ENCODE results near the gene PDS5A.
"Not testable (repeated sequence)": the region's sequence is repeated elsewhere in the genome, so short reads cannot be mapped to it uniquely, and the experiment has no call there.

PDS5A gene

DNA sequence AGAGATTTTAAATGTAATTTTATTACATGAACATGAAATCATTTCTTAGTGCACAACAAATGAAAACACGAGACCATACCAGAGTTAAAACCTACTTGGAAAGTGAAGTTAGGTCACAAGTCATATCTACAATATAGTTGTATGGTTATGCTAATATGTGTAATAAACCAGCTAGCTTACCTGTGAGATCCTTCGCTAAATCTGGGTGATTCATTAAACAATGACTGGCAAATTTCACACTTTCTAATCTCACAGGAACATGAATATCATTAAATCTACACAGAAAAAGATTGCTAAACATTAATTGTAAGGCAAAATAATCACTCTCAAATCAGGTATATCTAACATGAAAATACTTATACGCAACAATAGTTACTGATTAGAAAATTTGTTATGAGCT, 67.6 kb downstream of the PDS5A start:
- H3K36me3 ChIP-seq (ENCODE audit: insufficient read depth, low read length), result peaks cover 75% of the 10 kb centered on the region
- no peak overlapping the region for H3K4me3 ChIP-seq (ENCODE audit: low read length)

DNA sequence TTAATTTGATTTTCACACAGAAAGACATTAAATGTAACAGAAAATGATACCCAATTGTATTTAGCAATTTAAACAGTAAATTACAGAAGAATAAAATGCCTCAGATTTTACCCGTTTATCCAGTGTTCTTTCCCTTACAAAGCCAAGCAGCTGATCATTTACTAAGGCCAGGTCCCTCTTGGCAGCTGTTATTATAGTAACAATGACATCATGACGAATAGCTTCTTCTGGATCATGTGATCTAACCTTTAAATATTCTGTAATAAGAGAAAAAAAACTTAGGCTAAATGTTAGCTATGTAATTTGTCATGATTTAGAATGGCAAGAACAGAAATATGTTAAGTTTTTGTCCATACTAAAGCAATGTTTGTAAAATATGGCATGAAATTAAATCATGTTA, 69.4 kb downstream of the PDS5A start:
- H3K4me1 ChIP-seq (ENCODE audit: insufficient read depth, low read length), result no peaks in the 10 kb centered on the region
- H3K27me3 ChIP-seq (ENCODE audit: insufficient read depth, low read length), result no peaks in the 10 kb centered on the region
- H3K36me3 ChIP-seq (ENCODE audit: insufficient read depth, low read length), result peaks cover 71% of the 10 kb centered on the region
- no peak overlapping the region for H2AFZ ChIP-seq (ENCODE audit: low read depth, low read length)
- no peak overlapping the region for H3K4me3 ChIP-seq (ENCODE audit: low read length)
- no peaks in the 10 kb centered on the region for H3K9me3 ChIP-seq (ENCODE audit: low read length)

More for the DNA sequence above, 67.6 kb downstream of the PDS5A start:
- no peaks in the 10 kb centered on the region for H3K4me1 ChIP-seq (ENCODE audit: insufficient read depth, low read length)
- H3K9me3 ChIP-seq (ENCODE audit: low read length), result no peaks in the 10 kb centered on the region
- no peak overlapping the region for H2AFZ ChIP-seq (ENCODE audit: low read depth, low read length)
- H3K27me3 ChIP-seq (ENCODE audit: insufficient read depth, low read length), result no peaks in the 10 kb centered on the region

DNA sequence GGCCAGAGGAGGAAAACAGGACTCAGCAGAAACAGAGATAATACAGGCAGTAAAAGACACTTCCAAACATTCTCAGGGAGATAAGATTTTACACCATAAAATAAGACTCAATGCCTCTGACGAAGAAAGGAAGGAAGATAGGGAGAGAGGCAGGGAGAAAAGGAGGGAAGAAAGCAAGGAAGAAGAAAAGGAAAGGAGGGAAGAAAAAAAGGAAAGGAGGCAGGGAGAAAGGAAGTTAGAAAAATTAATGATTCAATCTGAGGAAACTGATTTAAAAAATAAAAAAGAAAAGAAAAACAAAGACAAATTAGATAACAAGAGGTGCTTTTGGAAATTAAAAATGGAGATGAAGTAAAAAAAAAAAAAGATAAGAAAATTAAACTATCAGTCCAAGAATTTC, 72.1 kb downstream of the PDS5A start:
- H3K36me3 ChIP-seq (ENCODE audit: insufficient read depth, low read length), result peaks cover 75% of the 10 kb centered on the region
- H3K27me3 ChIP-seq (ENCODE audit: insufficient read depth, low read length), result no peaks in the 10 kb centered on the region
- H3K4me3 ChIP-seq (ENCODE audit: low read length), result no peak overlapping the region
- no peaks in the 10 kb centered on the region for H3K9me3 ChIP-seq (ENCODE audit: low read length)
- H2AFZ ChIP-seq (ENCODE audit: low read depth, low read length), result no peak overlapping the region
- no peaks in the 10 kb centered on the region for H3K4me1 ChIP-seq (ENCODE audit: insufficient read depth, low read length)

GRCh38 chr4:39905019-39905418, 72.7 kb downstream of the PDS5A start:
- not testable (repeated sequence) for H3K27me3 ChIP-seq (ENCODE audit: insufficient read depth, low read length); H3K4me1 ChIP-seq (ENCODE audit: insufficient read depth, low read length); H3K9me3 ChIP-seq (ENCODE audit: low read length); H2AFZ ChIP-seq (ENCODE audit: low read depth, low read length); H3K4me3 ChIP-seq (ENCODE audit: low read length)
- H3K36me3 ChIP-seq (ENCODE audit: insufficient read depth, low read length), result peaks cover 78% of the 10 kb centered on the region

GRCh38 chr4:39900966-39901365, 76.7 kb downstream of the PDS5A start:
- H3K4me3 ChIP-seq (ENCODE audit: low read length), result no peak overlapping the region
- peaks cover 89% of the 10 kb centered on the region for H3K36me3 ChIP-seq (ENCODE audit: insufficient read depth, low read length)
- H3K27me3 ChIP-seq (ENCODE audit: insufficient read depth, low read length), result no peaks in the 10 kb centered on the region
- H3K4me1 ChIP-seq (ENCODE audit: insufficient read depth, low read length), result no peaks in the 10 kb centered on the region
- no peak overlapping the region for H2AFZ ChIP-seq (ENCODE audit: low read depth, low read length)
- H3K9me3 ChIP-seq (ENCODE audit: low read length), result no peaks in the 10 kb centered on the region

- Histone ChIP-seq H2AFZ (ENCODE audit: low read depth, low read length) (no peak overlapping the region), H3K4me3 (ENCODE audit: low read length) (no peak overlapping the region), H3K9me3 (ENCODE audit: low read length) (no peaks in the 10 kb centered on the region), H3K27me3 (ENCODE audit: insufficient read depth, low read length) (no peaks in the 10 kb centered on the region), H3K36me3 (ENCODE audit: insufficient read depth, low read length) (peaks cover 88% of the 10 kb centered on the region), H3K4me1 (ENCODE audit: insufficient read depth, low read length) (no peaks in the 10 kb centered on the region)
These were observed 78.4 kb downstream of the PDS5A start for GRCh38 chr4:39899291-39899690.

GRCh38 chr4:39898015-39898414, 79.7 kb downstream of the PDS5A start:
- no peaks in the 10 kb centered on the region for H3K9me3 ChIP-seq (ENCODE audit: low read length)
- no peaks in the 10 kb centered on the region for H3K4me1 ChIP-seq (ENCODE audit: insufficient read depth, low read length)
- no peaks in the 10 kb centered on the region for H3K27me3 ChIP-seq (ENCODE audit: insufficient read depth, low read length)
- no peak overlapping the region for H3K4me3 ChIP-seq (ENCODE audit: low read length)
- H2AFZ ChIP-seq (ENCODE audit: low read depth, low read length), result no peak overlapping the region
- H3K36me3 ChIP-seq (ENCODE audit: insufficient read depth, low read length), result peaks cover 87% of the 10 kb centered on the region

GRCh38 chr4:39893693-39894072, 84.0 kb downstream of the PDS5A start:
- Histone ChIP-seq H2AFZ (ENCODE audit: low read depth, low read length) (no peak overlapping the region), H3K36me3 (ENCODE audit: insufficient read depth, low read length) (peaks cover 78% of the 10 kb centered on the region), H3K27me3 (ENCODE audit: insufficient read depth, low read length) (no peaks in the 10 kb centered on the region), H3K9me3 (ENCODE audit: low read length) (no peaks in the 10 kb centered on the region), H3K4me1 (ENCODE audit: insufficient read depth, low read length) (no peaks in the 10 kb centered on the region), H3K4me3 (ENCODE audit: low read length) (no peak overlapping the region)

- Histone ChIP-seq H3K36me3 (ENCODE audit: insufficient read depth, low read length) (peaks cover 79% of the 10 kb centered on the region), H3K4me3 (ENCODE audit: low read length) (no peak overlapping the region), H2AFZ (ENCODE audit: low read depth, low read length) (no peak overlapping the region), H3K4me1 (ENCODE audit: insufficient read depth, low read length) (no peaks in the 10 kb centered on the region), H3K27me3 (ENCODE audit: insufficient read depth, low read length) (no peaks in the 10 kb centered on the region), H3K9me3 (ENCODE audit: low read length) (no peaks in the 10 kb centered on the region)
These were observed 84.6 kb downstream of the PDS5A start for GRCh38 chr4:39892988-39893692.

- Histone ChIP-seq H3K4me1 (ENCODE audit: insufficient read depth, low read length) (no peaks in the 10 kb centered on the region), H3K27me3 (ENCODE audit: insufficient read depth, low read length) (no peaks in the 10 kb centered on the region), H3K36me3 (ENCODE audit: insufficient read depth, low read length) (peaks cover 76% of the 10 kb centered on the region), H2AFZ (ENCODE audit: low read depth, low read length) (no peak overlapping the region), H3K4me3 (ENCODE audit: low read length) (no peak overlapping the region), H3K9me3 (ENCODE audit: low read length) (no peaks in the 10 kb centered on the region)
These were observed 88.5 kb downstream of the PDS5A start for GRCh38 chr4:39889226-39889625.

DNA sequence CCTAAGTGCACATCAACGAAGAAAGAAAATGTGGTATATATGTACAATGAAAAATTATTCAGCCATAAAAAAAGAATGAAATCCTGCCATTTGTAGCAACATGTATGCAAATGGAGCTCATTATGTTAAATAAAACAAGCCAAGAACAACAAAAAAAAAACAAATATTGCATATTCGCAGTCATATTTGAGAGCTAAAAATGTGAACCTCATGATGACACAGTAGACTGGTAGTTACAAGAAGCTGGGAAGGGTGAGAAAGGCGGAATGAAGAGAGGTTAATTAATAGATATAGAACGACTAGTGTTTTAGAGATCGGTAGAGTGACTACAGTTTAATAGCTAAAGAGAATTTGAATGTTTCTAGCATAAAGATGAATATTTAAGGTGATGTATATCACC, 89.2 kb downstream of the PDS5A start:
- no peaks in the 10 kb centered on the region for H3K4me1 ChIP-seq (ENCODE audit: insufficient read depth, low read length)
- no peak overlapping the region for H2AFZ ChIP-seq (ENCODE audit: low read depth, low read length)
- H3K4me3 ChIP-seq (ENCODE audit: low read length), result no peak overlapping the region
- H3K27me3 ChIP-seq (ENCODE audit: insufficient read depth, low read length), result no peaks in the 10 kb centered on the region
- no peaks in the 10 kb centered on the region for H3K9me3 ChIP-seq (ENCODE audit: low read length)
- H3K36me3 ChIP-seq (ENCODE audit: insufficient read depth, low read length), result peaks cover 75% of the 10 kb centered on the region

- H3K4me1 ChIP-seq (ENCODE audit: insufficient read depth, low read length), result no peaks in the 10 kb centered on the region
- no peak overlapping the region for H2AFZ ChIP-seq (ENCODE audit: low read depth, low read length)
- H3K9me3 ChIP-seq (ENCODE audit: low read length), result no peaks in the 10 kb centered on the region
- no peak overlapping the region for H3K4me3 ChIP-seq (ENCODE audit: low read length)
- peaks cover 69% of the 10 kb centered on the region for H3K36me3 ChIP-seq (ENCODE audit: insufficient read depth, low read length)
- no peaks in the 10 kb centered on the region for H3K27me3 ChIP-seq (ENCODE audit: insufficient read depth, low read length)
These were observed 94.1 kb downstream of the PDS5A start for GRCh38 chr4:39883646-39884045.

DNA sequence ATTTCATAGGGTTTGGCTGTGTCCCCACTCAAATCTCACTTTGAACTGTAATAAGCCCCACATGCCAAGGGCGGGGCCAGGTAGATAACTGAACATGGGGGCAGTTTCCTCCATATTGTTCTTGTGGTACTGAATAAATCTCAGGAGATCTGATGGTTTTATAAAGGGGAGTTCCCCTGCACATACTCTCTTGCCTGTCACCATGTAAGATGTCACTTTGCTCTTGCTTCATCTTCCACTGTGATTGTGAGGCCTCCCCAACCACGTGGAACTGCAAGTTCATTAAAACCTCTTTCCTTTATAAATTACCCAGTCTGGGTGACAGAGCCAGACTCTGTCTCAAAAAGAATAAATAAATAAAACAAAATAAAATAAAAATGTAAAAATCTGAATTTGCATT, 95.9 kb downstream of the PDS5A start:
- Histone ChIP-seq H2AFZ (ENCODE audit: low read depth, low read length) (no peak overlapping the region), H3K4me3 (ENCODE audit: low read length) (no peak overlapping the region), H3K27me3 (ENCODE audit: insufficient read depth, low read length) (no peaks in the 10 kb centered on the region), H3K9me3 (ENCODE audit: low read length) (no peaks in the 10 kb centered on the region), H3K36me3 (ENCODE audit: insufficient read depth, low read length) (peaks cover 65% of the 10 kb centered on the region), H3K4me1 (ENCODE audit: insufficient read depth, low read length) (no peaks in the 10 kb centered on the region)

DNA sequence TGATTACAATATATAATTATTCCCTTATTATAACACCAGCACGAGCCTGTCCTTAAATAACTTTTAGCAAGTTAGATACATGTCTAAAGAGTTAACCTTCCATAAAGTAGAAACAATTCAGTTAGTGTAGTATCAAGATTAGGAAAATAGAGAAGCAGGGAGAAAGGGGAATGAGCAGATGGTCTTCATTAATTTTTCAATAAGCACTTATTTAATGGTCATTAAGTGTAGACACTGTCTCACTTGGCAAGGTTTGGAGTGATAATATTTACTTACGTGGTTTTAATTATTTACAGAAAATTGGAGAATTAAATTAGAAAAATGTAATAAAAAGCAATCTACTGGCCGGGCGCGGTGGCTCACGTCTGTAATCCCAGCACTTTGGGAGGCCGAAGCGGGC, 99.7 kb downstream of the PDS5A start:
- Histone ChIP-seq H3K27me3 (ENCODE audit: insufficient read depth, low read length) (no peaks in the 10 kb centered on the region), H3K36me3 (ENCODE audit: insufficient read depth, low read length) (peaks cover 79% of the 10 kb centered on the region), H3K4me1 (ENCODE audit: insufficient read depth, low read length) (no peaks in the 10 kb centered on the region), H2AFZ (ENCODE audit: low read depth, low read length) (no peak overlapping the region), H3K9me3 (ENCODE audit: low read length) (no peaks in the 10 kb centered on the region), H3K4me3 (ENCODE audit: low read length) (no peak overlapping the region)
